K562 (cell line): ENCODE measurements around the gene MXD3. TPM values are rescaled to one million over a fixed set of nuclear protein-coding genes. Genes with fewer than 3 reads are reported as not detected.
A peak's percentile ranks its signal among the peaks of the same experiment; 100 is the strongest.

Experiments used
- CTBP1 ChIP-seq: fragments of 450-650 bp; IDR thresholded peaks from 2 replicates; pipeline ENCODE4 v1.6.1; 2016; ENCODE audit warnings: borderline replicate concordance
- E2F3 ChIP-seq: fragments of 250-450 bp; sonication (Bioruptor Pico); IDR thresholded peaks from 2 replicates; pipeline ENCODE4 v1.4.0; 2020; ENCODE audit warnings: mild to moderate bottlenecking
- GATAD2A ChIP-seq: fragments of 450-650 bp; IDR thresholded peaks from 2 replicates; pipeline ENCODE4 v1.6.1; 2017
- KLF10 ChIP-seq: fragments of 250-450 bp; sonication (Bioruptor Pico); IDR thresholded peaks from 2 replicates; pipeline ENCODE4 v1.6.1; 2021; ENCODE audit warnings: matching md5 sums
- KLF6 ChIP-seq: fragments of 250-450 bp; sonication (Bioruptor Pico); IDR thresholded peaks from 2 replicates; pipeline ENCODE4 v1.4.0; 2020; ENCODE audit warnings: mild to moderate bottlenecking, moderate library complexity, borderline replicate concordance
- PCBP1 ChIP-seq: fragments of 200-400 bp; formaldehyde crosslinking; IDR thresholded peaks from 2 replicates; pipeline ENCODE4 v1.6.1; 2018; ENCODE audit warnings: mild to moderate bottlenecking, low read depth, low read length; ENCODE audit not compliant: poor library complexity, severe bottlenecking
- PHF8 ChIP-seq: fragments of 200-600 bp; sonication (generic); IDR thresholded peaks from 2 replicates; pipeline ENCODE4 v1.6.1; 2012; ENCODE audit warnings: mixed run types, mild to moderate bottlenecking, inconsistent platforms, low read length, moderate library complexity, borderline replicate concordance
- RFX1 ChIP-seq: fragments of 450-650 bp; IDR thresholded peaks from 2 replicates; pipeline ENCODE4 v1.6.1; 2016; ENCODE audit warnings: mild to moderate bottlenecking, moderate library complexity
- SMAD1 ChIP-seq: fragments of 150-350 bp; IDR thresholded peaks from 2 replicates; pipeline ENCODE4 v1.6.1; 2014; ENCODE audit warnings: low read length, low read depth; ENCODE audit not compliant: partially characterized antibody
- SRF ChIP-seq, 2 experiments: fragments of 250-450, 450-650 bp in 1 of 2; sonication (Bioruptor Pico) in 1 of 2; sonication (generic) in 1 of 2; formaldehyde crosslinking; IDR thresholded peaks; 2 replicates each; pipeline versions ENCODE4 v1.5.0 to v1.5.1; 2020 to 2022; ENCODE audit warnings: mild to moderate bottlenecking in 1 of 2, missing genetic modification reagents in 1 of 2
- TAF1 ChIP-seq: IDR thresholded peaks from 2 replicates; pipeline ENCODE4 v1.6.1; 2011; ENCODE audit warnings: mild to moderate bottlenecking, low read length, moderate library complexity; ENCODE audit not compliant: insufficient read depth, control insufficient read depth, severe bottlenecking; ENCODE audit errors: extremely low read depth
- TSC22D4 ChIP-seq: fragments of 450-650 bp; IDR thresholded peaks from 2 replicates; pipeline ENCODE4 v1.6.1; 2016; ENCODE audit warnings: missing genetic modification characterization, missing biosample characterization, control low read depth
- polyA plus RNA-seq, 8 experiments: library from polyadenylated mRNA; depleted of rRNA in 4 of 8; stranded (reverse) in 5 of 8; unstranded in 3 of 8; fragments of >200 nt; fragmentation: Nextera tagmentation in 2 of 8; fragmentation: Illumina TruSeq in 1 of 8; extraction: Ambion mirVana in 2 of 8; extraction: Trizol in 1 of 8; gene quantifications; 2 replicates each; pipeline versions ENCODE4 v1.2.1 to v1.2.3, GENCODE V29; 2011 to 2014; ENCODE audit warnings: inconsistent platforms in 1 of 8, missing spikeins in 1 of 8
- total RNA-seq, 7 experiments: library from RNA; depleted of rRNA in 6 of 7; stranded (reverse); fragments of >200 nt in 6 of 7; fragmentation: Illumina TruSeq in 2 of 7; extraction: Trizol in 2 of 7; gene quantifications; 2 replicates each; pipeline versions ENCODE4 v1.2.1 to v1.2.3, GENCODE V29; 2011 to 2021; ENCODE audit warnings: low replicate concordance in 1 of 7
- TF ChIP-seq, protein P1 (sequence below), 3 experiments: fragments of 200-800 bp in 1 of 3; sonication (Bioruptor generic) in 1 of 3; sonication (generic) in 1 of 3; formaldehyde crosslinking in 1 of 3; IDR thresholded peaks; 2 replicates each; pipeline versions ENCODE4 v1.6.1 to v1.8.0; 2016 to 2022; ENCODE audit warnings: mild to moderate bottlenecking in 2 of 3, missing compliant biosample characterization in 2 of 3, missing genetic modification characterization in 2 of 3, missing genetic modification reagents in 1 of 3
- TF ChIP-seq, protein P2 (sequence below): fragments of 450-650 bp; IDR thresholded peaks from one replicate; pipeline ENCODE4 v1.6.1; 2018; ENCODE audit warnings: mild to moderate bottlenecking, moderate library complexity; ENCODE audit not compliant: partially characterized antibody
- TF ChIP-seq, protein P3 (sequence below): sonication (generic); formaldehyde crosslinking; IDR thresholded peaks from 2 replicates; pipeline ENCODE4 v1.8.1; 2023; ENCODE audit warnings: missing genetic modification reagents, mild to moderate bottlenecking, borderline replicate concordance
- TF ChIP-seq, protein P4 (sequence below): fragments of 450-650 bp; formaldehyde crosslinking; IDR thresholded peaks from 2 replicates; pipeline ENCODE4 v1.4.0; 2020; ENCODE audit warnings: mild to moderate bottlenecking
- TF ChIP-seq, protein P5 (sequence below): sonication (generic); formaldehyde crosslinking; IDR thresholded peaks from 2 replicates; pipeline ENCODE4 v1.9.0; 2022; ENCODE audit warnings: mild to moderate bottlenecking, missing genetic modification reagents

MXD3 gene
- total and polyA plus RNA-seq, 9 of the 15 experiments (the other 6 are each of a cell fraction or from before 2014, with no cell fraction given) = 0.28 to 24.8 (median 4.5) TPM

DNA sequence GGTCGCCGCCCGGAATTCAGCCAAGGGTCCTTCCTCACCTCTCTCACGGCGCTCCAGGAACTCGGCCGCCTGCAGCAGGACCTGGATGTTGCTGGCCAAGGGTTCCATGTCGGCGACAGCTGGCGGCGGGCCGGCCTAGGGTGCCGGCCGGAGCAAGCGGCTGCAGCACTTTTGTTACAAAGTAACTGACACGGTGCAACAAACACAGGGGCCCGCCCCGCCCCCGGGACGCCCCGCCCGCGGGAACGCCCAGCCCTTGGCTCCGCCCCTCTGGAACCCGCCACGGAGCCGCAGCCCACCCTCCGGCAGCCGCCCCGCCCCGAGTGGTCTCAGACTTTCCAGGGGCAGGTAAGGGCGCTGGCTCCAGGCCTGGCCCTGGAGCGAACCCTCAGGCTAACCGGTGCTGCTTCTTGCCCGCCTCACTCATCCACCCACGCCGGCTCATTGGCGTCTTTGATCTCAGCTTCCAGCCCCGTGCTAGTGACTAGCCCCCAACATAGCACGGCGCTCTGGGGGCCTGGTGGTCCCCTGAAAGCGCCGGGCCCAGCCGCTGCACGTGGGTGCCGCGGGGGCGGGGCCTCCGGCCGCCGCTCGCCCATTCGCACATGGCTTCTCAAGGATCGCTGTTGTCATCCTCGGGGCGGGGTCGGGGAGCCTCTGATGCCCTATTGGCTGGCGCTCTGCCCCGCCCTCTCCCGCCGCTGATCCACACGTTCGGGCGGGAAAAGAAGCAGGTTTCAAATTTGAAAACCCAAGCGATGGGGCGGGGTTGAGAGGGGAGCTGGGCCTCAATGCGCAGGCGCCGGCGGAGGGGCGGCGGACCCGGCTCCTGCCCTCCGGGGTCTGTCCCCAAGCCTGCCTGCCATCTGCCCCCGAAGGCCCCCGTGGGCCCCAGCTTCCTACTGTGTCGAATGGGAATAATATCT is at the start of gene MXD3 (continued):
- TF ChIP-seq, protein P1, sequence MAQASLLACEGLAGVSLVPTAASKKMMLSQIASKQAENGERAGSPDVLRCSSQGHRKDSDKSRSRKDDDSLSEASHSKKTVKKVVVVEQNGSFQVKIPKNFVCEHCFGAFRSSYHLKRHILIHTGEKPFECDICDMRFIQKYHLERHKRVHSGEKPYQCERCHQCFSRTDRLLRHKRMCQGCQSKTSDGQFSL (CRISPR knock-in tag; IDR thresholded peaks at IDR 0.05) = 0 out of 2 replicates have a peak, but pooled peaks have one; percentile 10
- TF ChIP-seq, protein P1 (tag; IDR thresholded peaks at IDR 0.05) = no peak
- TF ChIP-seq, protein P2, sequence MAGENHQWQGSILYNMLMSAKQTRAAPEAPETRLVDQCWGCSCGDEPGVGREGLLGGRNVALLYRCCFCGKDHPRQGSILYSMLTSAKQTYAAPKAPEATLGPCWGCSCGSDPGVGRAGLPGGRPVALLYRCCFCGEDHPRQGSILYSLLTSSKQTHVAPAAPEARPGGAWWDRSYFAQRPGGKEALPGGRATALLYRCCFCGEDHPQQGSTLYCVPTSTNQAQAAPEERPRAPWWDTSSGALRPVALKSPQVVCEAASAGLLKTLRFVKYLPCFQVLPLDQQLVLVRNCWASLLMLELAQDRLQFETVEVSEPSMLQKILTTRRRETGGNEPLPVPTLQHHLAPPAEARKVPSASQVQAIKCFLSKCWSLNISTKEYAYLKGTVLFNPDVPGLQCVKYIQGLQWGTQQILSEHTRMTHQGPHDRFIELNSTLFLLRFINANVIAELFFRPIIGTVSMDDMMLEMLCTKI = no peak
- TF ChIP-seq SRF (CRISPR knock-in tag; IDR thresholded peaks at IDR 0.05) (peak in 1 of 2 experiments; percentile 50; a peak in 1 of 4 replicates), E2F3 (CRISPR knock-in tag) (peak; percentile 92), GATAD2A (peak; percentile 74), TSC22D4 (tag) (no peak), CTBP1 (0 out of 2 replicates have a peak, but pooled peaks have one; percentile 20), SMAD1 (no peak), PCBP1 (peak; percentile 81), KLF10 (CRISPR knock-in tag) (no peak), TAF1 (peak; percentile 43), RFX1 (no peak), PHF8 (peak; percentile 74; the same call in 1 of the 2 replicates), KLF6 (CRISPR knock-in tag) (0 out of 2 replicates have a peak, but pooled peaks have one; percentile 37)
- TF ChIP-seq, protein P3, sequence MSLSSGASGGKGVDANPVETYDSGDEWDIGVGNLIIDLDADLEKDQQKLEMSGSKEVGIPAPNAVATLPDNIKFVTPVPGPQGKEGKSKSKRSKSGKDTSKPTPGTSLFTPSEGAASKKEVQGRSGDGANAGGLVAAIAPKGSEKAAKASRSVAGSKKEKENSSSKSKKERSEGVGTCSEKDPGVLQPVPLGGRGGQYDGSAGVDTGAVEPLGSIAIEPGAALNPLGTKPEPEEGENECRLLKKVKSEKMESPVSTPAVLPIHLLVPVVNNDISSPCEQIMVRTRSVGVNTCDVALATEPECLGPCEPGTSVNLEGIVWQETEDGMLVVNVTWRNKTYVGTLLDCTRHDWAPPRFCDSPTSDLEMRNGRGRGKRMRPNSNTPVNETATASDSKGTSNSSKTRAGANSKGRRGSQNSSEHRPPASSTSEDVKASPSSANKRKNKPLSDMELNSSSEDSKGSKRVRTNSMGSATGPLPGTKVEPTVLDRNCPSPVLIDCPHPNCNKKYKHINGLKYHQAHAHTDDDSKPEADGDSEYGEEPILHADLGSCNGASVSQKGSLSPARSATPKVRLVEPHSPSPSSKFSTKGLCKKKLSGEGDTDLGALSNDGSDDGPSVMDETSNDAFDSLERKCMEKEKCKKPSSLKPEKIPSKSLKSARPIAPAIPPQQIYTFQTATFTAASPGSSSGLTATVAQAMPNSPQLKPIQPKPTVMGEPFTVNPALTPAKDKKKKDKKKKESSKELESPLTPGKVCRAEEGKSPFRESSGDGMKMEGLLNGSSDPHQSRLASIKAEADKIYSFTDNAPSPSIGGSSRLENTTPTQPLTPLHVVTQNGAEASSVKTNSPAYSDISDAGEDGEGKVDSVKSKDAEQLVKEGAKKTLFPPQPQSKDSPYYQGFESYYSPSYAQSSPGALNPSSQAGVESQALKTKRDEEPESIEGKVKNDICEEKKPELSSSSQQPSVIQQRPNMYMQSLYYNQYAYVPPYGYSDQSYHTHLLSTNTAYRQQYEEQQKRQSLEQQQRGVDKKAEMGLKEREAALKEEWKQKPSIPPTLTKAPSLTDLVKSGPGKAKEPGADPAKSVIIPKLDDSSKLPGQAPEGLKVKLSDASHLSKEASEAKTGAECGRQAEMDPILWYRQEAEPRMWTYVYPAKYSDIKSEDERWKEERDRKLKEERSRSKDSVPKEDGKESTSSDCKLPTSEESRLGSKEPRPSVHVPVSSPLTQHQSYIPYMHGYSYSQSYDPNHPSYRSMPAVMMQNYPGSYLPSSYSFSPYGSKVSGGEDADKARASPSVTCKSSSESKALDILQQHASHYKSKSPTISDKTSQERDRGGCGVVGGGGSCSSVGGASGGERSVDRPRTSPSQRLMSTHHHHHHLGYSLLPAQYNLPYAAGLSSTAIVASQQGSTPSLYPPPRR = no peak; the same call in 1 of the 2 replicates
- TF ChIP-seq, protein P4, sequence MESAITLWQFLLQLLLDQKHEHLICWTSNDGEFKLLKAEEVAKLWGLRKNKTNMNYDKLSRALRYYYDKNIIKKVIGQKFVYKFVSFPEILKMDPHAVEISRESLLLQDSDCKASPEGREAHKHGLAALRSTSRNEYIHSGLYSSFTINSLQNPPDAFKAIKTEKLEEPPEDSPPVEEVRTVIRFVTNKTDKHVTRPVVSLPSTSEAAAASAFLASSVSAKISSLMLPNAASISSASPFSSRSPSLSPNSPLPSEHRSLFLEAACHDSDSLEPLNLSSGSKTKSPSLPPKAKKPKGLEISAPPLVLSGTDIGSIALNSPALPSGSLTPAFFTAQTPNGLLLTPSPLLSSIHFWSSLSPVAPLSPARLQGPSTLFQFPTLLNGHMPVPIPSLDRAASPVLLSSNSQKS (CRISPR knock-in tag) = no peak
- TF ChIP-seq, protein P5, sequence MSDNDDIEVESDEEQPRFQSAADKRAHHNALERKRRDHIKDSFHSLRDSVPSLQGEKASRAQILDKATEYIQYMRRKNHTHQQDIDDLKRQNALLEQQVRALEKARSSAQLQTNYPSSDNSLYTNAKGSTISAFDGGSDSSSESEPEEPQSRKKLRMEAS (CRISPR knock-in tag) = peak; percentile 99
